Stimulated activated CD8-positive, alpha-beta memory T cell treated with anti-CD3 and anti-CD28 coated beads, Interleukin-4, amount 100 ng/mL, for 4 hours (primary cell): Measurements from ENCODE around the gene IL12B.
"Not testable (repeated sequence)": the region's sequence is repeated elsewhere in the genome, so short reads cannot be mapped to it uniquely, and the experiment has no call there.

Source experiments
- DNase-seq, 2 donors: peaks; one replicate each; pipeline ENCODE4 v3.0.0-alpha.2; 2020; ENCODE audit warnings: low read depth in 2 of 2, low spot score in 1 of 2

IL12B gene

DNA sequence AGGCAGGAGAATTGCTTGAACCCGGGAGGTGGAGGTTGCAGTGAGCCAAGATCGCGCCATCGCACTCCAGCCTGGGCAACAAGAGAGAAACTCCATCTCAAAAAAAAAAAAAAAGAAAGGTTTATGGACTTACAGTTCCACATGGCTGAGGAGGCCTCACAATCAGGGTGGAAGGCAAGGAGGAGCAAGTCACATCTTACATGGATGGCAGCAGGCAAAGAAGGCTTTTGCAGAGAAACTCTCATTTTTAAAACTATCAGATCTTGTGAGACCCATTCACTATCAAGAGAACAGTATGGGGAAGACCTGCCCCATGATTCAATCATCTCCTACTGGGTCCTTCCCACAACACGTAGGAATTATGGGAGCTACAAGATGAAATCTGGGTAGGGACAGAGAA lies 33.0 kb downstream of the IL12B start:
- not testable (repeated sequence) for DNase-seq

DNA sequence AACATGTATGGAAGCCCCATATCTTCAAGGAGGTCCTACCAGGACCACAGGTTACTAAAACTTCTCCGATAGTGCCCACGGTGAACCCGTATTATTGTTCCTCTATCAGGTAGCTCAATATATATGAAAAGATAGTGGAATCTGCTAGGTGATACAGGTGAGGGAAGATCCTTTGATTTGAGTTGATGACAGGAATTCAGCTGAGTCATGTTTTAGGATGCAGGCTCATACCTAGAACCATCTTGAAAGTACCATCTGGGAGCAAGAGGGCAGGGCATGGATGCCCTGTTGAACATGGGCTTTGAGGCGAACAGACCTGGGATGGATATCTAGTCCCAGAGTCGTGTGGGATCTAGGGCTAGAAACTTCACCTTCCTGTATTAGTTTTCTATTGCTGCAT lies 35.4 kb downstream of the IL12B start:
- no peak for DNase-seq

DNA sequence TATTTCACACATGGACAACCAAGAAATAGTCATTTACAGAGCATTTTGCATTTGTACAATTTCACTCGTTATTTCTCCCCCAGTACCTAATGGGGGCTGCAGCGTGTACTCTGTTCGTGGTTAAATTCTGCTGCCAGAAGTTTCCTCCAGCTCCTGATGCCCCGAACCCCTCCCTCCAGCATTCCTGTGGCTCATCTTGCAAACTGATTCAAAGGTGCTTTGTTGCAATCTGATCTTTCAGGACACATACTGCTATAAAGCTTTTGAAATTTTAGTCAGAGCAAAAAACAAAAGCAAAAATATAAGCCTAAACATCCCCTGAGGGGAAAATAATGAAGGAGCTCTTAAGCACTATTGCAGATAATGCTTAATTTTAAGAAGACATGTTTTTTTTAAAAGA lies 39.5 kb downstream of the IL12B start:
- no peak for DNase-seq

DNA sequence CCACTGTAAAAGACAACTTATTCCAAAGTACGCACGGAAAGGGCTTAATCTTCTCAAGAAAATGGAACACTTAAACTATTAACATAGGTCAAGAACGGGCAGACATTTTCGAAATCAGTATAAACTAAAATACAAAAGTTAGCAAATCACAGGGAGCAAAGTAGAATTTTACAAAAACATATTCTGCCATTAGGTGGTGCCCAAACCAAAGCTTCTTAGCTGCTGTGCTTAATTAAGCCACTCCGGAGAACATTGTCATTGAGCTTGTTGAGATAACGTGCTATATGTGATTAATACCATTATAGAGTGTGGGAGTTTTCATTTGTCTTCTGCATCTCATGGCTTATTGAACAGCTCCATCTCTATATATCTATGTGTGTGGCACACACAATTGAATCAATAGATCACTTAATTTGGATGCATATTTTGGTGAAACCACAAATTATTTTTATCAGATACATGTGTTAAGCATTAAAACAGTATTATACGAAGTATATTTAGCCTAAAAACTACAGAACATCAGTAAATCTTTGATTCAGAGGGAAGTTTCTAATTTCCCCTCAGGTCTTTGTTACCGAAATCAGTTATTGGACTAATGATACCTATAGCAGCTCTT lies 43.8 kb downstream of the IL12B start:
- DNase-seq, result no peak

DNA sequence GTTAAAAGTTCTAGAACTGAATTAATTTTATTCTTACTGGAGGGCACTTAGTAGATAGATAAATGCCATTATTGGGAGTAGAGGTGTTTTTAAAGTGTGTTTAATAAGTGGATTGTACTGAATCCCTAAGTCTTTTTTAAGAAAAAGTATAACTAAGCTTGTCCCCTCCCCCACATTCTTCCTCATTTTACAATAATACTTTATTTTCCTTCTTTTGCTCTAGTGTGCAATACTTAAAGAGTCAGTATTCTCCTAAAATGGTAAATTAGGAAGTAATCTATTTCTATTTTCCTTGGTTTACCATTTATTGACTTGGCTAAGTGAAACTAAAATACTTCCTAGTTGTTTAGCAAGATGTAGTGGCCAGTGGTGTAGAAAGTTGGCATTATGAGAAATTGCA lies 55.6 kb downstream of the IL12B start:
- DNase-seq, result no peak

DNA sequence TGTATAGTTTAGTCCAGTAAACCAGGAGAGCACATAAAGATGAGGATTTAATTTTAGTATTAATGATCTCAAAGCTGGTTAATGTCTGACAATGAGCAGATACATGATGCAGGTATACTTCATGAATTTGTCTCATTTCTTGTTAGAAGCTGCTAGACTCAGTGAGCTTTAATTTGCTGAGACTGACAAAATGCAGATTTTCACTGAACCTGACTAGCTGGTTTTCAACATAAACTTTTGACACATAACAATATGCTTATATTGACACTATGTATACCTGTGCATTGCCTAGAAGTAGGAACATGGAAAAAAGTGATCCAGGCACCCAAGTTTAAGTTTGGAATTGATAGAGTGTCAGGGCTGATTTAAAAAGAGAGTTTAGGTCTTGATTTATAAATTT lies 56.4 kb downstream of the IL12B start:
- no peak for DNase-seq

DNA sequence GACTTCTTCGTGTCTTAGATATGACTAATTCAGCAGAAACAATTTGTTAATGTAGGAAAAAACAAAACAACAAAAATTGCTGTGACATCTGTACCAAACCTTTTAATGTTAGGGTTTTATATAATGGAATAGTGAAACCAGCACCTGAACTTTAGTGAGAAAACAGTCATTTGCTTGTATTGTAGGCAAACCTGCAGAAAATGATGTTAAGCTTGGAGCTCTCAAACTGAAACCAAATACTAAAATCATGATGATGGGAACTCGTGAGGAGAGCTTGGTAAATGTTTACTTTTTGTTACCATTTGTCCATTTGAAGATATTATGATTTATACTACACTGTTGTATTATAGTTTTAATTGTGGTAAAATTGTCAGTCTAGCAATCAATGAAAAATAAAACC lies 60.6 kb downstream of the IL12B start:
- no peak for DNase-seq

DNA sequence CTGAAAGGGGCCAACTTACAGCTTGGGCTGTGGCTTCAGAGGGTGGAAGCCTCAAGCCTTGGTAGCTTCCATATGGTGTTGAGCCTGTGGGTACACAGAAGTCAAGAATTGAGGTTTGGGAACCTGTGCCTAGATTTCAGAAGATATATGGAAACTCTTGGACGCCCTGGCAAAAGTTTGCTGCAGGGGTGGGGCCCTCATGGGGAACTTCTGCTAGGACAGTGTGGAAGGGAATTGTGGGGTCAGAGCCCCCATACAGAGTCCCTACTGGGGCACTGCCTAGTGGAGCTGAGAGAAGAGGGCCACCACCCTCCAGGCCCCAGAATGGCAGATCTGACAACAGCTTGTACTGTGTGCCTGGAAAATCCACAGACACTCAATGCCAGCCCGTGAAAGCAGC lies 63.5 kb downstream of the IL12B start:
- not testable (repeated sequence) for DNase-seq
